KBM-7 (cell line): ENCODE results near the gene CRYGA.
"Not testable (repeated sequence)": the region's sequence is repeated elsewhere in the genome, so short reads cannot be mapped to it uniquely, and the experiment has no call there.

Experiments used
- DNase-seq: peaks from one replicate; pipeline ENCODE4 v3.0.0-alpha.2; 2015
- in situ Hi-C: fragments of 300-500 bp; cut with MboI; formaldehyde crosslinking; loops from 2 replicates; pipeline ENCODE4 v1.14.3; 2020; ENCODE audit warnings: low sequenced_read_pairs, low pct_unique_long_range_greater_than_20kb, mixed read lengths

CRYGA gene

DNA sequence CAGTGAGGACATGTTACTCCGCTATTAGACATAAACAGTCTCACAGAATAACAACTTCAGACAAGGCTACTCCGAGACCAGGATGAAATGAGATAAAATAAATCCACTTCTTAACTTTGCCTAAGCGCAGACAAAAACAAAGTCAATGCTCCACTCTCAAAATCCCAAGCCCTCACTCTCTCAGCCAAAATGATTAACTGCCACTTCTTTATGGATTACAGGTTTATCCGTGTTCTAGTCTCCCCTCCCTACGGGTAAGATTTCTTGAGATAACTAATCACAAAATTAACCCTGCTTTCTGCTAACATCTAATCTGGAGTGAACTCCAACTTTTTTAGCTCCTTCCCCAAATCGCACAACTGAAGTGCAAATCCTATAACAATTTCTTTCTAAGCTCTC is 32.7 kb downstream of the CRYGA start:
- in situ Hi-C loops: no loop called here
- no peak for DNase-seq

DNA sequence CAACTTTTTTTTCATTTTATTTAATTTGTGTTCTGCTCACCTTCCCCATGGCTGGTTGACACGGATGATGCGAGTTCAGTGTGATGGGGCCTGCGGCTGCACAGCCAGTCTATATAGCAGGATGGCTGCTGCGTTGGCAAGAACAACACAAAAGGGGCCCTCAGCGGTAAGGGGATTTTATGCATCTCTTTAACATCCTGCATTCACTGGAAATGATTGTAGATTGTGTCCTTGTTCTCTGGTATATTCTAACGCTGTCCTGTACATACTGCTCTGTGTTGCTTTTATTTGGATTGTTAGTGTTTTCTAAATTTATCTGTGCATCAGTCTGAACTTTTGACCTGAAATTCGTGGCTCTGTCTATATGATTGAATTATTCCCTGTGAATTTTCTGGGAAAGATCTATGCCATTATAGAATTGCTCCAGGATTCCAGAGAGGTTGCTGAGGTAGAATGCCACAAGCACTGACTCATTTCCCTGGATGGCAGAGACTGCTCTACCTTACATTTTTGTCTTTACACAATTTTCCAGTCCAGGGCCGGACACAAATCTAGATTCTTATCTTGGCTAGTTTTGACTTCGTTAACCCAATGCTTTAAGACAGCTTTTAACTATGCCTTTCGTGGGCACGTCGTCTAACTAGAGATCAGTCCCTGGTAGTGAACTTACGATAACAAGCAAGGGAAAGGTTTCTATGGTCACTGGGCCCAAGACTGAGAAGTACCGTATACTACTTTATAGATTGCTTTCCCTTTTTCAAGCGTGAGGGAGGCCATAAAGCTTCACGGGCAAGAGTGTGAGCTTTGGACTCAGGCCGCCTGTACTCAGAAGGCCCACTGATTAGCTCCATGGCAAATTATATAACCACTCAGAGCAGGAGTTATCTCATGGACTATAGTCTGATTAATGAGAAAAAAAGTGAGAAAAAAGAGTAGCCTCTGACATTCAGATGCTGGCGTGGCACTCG is 33.4 kb downstream of the CRYGA start, which contains the start of gene CRYGC:
CRYGC (minus strand) TSS at position 85 of the 968 bp plus-strand sequence; CDS start at position 49, 36 bp downstream.
- in situ Hi-C loops: no loop called here
- no peak for DNase-seq

DNA sequence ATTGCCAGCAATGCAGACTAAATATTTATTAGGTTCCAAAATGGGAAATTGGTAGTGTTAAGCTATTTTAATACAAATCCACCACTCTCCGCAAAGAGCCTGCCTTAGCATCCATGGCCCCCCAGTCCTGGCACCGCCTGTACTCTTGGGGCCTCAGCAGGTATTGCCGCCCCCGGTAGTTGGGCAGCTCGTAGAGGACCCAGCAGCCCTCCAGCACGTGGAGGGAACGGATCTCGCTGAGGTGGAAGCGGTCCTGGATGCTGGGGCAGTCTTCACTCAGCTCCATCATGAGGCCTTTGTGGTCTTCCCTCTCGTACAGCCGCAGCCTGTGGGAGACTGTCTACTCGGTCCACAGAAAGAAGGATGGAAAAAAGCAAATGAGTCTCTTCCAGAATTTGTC is 35.3 kb downstream of the CRYGA start:
- in situ Hi-C loops: no loop called here
- DNase-seq: no peak

DNA sequence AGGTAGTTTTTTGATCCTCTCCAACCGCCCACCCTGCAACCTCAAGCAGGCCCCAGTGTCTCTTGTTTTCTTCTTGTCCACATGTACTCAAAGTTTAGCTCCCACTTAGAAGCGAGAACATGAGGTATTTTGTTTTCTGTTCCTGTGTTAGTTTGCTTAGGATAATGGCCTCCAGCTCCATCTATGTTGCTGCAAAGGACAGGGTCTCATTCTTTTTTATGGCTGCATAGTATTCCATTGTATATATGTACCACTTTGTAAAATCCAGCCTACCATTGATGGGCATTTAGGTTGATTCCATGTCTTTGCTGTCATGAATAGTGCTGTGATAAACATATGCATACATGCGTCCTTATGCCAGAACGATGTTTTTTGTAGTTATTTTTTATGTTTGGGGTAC is 36.3 kb downstream of the CRYGA start:
- in situ Hi-C loops: no loop called here
- DNase-seq: no peak

DNA sequence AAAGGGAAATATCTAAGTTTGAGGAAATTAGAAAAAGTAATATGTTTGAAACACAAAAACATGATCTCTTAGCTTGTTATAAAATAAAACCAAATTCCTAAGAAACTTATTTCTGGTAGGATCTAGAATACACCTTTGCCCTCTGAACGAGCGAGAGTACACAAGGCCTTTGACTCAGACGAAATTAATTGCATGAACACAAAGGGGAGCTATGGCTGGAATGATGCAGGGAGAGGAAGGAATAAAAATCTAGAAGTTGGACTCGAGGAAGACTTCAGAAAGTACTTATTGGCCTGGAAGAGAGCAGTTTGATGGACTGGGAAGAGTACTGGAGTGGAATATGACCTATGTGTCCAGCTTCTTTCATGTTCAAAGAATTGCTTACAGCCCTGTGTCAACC is 38.1 kb downstream of the CRYGA start:
- in situ Hi-C loops: no loop called here
- DNase-seq: no peak

DNA sequence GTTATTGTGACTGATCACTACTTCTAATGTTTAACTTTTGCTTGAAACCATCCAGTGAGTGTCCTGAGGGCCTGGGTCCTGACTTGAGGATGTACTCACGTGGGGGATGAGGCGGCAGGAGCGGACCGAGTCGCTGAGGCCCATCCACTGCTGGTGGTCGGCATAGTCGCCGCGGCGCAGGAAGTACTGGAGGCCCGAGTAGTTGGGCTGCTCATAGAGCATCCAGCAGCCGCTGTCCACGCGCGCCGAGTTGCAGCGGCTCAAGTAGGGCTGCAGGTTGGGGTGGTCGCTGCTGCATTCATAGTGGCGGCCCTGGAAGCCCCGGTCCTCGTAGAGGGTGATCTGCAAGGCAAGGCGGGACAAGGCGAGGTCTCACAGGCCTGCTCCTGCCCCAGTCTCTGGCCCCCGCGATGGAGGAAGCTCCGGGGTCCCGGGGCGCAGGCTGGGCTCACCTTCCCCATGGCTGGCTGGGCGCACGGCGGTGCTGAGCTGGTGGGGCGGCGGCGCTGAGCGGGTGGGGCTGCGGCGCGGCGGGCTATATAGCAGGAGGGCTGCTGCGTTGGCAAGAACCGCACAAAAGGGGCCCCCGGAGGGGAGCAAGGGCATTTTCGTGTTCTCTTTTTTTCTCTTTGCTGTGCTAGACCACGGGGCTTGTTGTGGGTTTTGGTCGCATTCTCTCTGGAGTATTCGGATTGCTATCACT is 39.2 kb downstream of the CRYGA start, which contains the start of gene CRYGD:
CRYGD (minus strand) TSS at position 512 of the 703 bp plus-strand sequence; CDS start at position 461, 51 bp downstream.
- peak; percentile 45 for DNase-seq
- in situ Hi-C loops: not testable (repeated sequence)

DNA sequence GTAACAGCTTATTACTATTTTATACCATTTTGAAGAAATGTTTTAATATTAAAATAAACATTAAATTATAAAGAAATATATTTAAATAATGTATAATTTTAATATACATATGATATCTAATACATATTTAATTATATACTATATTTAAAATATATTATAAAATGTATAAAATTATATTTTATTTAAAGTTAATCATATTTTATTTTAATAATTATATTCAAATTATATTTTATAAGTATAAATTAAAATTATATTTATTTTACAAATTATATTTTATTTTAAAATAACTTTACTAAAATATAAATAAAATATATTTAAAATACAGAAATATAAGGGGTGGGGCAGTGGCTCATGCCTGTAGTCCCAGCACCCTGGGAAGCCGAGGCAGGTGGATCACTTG is 41.1 kb downstream of the CRYGA start:
- no peak for DNase-seq
- in situ Hi-C loops: no loop called here

DNA sequence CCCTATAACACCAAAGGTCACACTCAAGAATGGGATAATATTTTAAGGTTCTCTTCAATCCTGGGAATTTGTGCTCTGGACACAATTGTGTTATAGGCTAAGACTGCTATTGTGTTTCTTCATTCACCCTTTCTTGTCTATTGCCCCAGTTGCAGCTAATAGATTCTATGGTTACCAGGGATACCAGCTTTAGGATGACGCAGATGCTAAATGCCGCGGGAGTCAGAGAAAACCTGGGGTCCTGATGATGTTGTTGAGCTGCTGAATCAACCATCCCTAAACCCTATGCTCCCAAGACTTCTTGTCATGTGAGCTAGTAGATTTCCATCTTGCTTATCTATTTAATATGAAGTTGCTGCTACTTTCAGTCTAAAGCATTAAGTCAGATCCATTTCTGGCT is 44.5 kb downstream of the CRYGA start:
- no peak for DNase-seq
- in situ Hi-C loops: no loop called here

DNA sequence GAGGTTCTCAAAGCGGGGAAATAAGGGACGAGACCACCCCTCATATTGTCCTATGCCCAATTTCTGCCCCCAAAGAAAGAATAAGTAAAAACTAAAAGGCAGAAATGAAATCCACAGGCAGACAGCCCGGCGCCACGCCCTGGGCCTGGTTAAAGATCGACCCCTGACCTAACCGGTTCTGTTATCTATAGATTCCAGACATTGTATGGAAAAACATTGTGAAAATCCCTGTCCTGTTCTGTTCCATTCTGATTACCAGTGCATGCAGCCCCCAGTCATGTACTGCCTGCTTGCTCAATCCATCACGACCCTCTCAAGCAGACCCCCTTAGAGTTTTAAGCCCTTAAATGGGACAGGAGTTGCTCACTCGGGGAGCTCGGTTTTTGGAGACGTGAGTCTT is 46.0 kb downstream of the CRYGA start:
- DNase-seq, in situ Hi-C loops: not testable (repeated sequence)

DNA sequence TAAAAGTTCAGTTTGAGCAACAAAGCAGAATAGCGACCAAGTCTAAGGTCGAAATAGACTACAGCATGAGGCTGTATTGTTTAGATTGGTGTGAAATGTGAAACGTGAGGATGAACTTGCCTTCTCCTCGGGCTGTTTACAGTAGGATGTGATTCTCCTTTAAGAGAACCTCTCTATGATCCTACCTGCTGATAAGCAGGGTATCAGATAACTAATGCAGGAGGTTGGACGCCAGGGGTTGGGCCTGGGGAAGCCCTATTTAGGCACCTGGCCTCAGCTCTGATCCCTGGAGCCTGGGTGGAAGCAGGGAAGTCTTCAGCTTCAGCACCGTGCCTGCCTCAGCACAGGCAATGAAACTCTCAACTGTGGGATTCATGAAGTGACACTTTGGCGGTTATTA is 50.4 kb downstream of the CRYGA start:
- in situ Hi-C loops: no loop called here

DNA sequence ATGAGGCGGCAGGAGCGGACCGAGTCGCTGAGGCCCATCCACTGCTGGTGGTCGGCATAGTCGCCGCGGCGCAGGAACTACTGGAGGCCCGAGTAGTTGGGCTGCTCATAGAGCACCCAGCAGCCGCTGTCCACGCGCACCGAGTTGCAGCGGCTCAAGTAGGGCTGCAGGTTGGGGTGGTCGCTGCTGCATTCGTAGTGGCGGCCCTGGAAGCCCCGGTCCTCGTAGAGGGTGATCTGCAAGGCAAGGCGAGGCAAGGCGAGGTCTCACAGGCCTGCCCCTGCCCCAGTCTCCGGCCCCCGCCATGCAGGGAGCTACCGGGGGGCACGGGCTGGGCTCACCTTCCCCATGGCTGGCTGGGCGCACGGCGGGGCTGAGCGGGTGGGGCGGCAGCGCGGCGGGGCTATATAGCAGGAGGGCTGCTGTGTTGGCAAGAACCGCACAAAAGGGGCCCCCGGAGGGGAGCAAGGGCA is 51.1 kb downstream of the CRYGA start:
- DNase-seq, in situ Hi-C loops: not testable (repeated sequence)

More for the DNA sequence above, 50.4 kb downstream of the CRYGA start:
- no peak for DNase-seq
